ENCODE results near the gene MCM7. TPM values are rescaled to one million over a fixed set of nuclear protein-coding genes. Genes with fewer than 3 reads are reported as not detected.

MCM7 gene
- total and polyA plus RNA-seq, 2 of the 13 experiments (the other 11 are each of a cell fraction or from before 2014, with no cell fraction given), result 84.5 to 214 TPM

DNA sequence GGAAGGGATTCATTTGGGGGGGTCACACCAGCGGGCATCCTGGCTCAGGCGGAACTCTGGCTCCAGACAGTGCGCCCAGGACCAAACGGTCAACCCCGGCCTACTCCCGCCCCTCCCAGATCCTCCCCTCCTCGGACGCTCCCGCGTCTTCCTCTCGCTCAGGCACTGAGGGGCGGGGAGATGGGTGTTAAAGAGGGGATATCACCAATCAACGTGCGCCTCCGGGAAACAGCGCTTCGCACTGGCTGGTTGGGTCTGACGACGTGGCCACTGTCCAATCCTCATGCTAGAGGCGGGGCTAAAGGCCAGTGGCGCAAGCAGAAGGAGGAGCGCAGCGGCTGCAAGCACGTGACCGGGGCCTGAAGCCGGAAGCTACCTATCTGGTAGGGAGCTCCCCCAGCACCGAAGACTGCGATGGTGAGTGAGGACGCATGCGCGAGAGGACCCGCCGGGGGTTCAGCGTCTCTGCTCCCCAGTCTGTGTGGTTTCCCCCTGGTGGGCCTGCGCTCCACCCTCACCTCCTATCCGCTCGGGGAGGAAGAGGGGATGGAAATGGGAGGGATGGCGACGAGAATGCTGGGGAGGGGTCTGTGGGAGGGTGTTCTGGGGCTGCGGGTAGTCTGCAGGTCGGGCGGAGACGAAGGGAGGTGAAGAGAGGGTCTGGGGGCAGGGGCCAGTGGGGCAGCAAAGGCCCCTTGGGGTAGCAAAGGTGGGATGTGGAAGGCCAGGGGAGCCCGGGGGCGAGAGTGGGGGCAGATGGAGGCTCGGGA is 47.5 kb upstream of the MCM7 start, which contains the start of gene LAMTOR4 (continued):
- TF ChIP-seq ZNF484 (CRISPR knock-in tag; IDR thresholded peaks at IDR 0.05; ENCODE audit: borderline replicate concordance, low read depth) (no peak), TGIF2 (CRISPR knock-in tag; IDR thresholded peaks at IDR 0.05) (no peak), PAWR (CRISPR knock-in tag; IDR thresholded peaks at IDR 0.05; ENCODE audit: borderline replicate concordance) (no peak), NCOR1 (IDR thresholded peaks at IDR 0.05; ENCODE audit: borderline replicate concordance, low read length) (no peak), RFX5 (IDR thresholded peaks at IDR 0.05; ENCODE audit: low read depth, low read length) (peak; percentile 53; the same call in 1 of the 2 replicates), ZHX1 (CRISPR knock-in tag; IDR thresholded peaks at IDR 0.05; ENCODE audit: low read depth) (no peak), MZF1 (CRISPR knock-in tag; IDR thresholded peaks at IDR 0.05; ENCODE audit: borderline replicate concordance) (no peak), MAFF (IDR thresholded peaks at IDR 0.05; ENCODE audit: low read depth, low read length) (no peak), ZEB1 (IDR thresholded peaks at IDR 0.05; ENCODE audit: insufficient replicate concordance, low read depth) (no peak), RAD21 (CRISPR knock-in tag; IDR thresholded peaks at IDR 0.05) (no peak), ZC3H13 (CRISPR knock-in tag; IDR thresholded peaks at IDR 0.05) (peak; percentile 75), BHLHE40 (IDR thresholded peaks at IDR 0.05; ENCODE audit: low read length) (peak; percentile 97), NFYB (CRISPR knock-in tag; IDR thresholded peaks at IDR 0.05) (peak; percentile 95), ZNF614 (CRISPR knock-in tag; IDR thresholded peaks at IDR 0.05; ENCODE audit: borderline replicate concordance) (no peak), CBFB (CRISPR knock-in tag; IDR thresholded peaks at IDR 0.05) (no peak), PLRG1 (conservative IDR thresholded peaks at IDR 0.05) (no peak), SRSF1 (optimal IDR thresholded peaks at IDR 0.05; ENCODE audit: low read depth, low read length) (peak; percentile 78), HNRNPH1 (optimal IDR thresholded peaks at IDR 0.05; ENCODE audit: low read depth, low read length) (peak; percentile 88), LCORL (IDR thresholded peaks at IDR 0.05) (no peak), LCORL (CRISPR knock-in tag; IDR thresholded peaks at IDR 0.05) (peak; percentile 46; the same call in 1 of the 2 replicates), CEBPG (CRISPR knock-in tag; IDR thresholded peaks at IDR 0.05) (peak; percentile 76), CSRNP1 (CRISPR knock-in tag; IDR thresholded peaks at IDR 0.05) (0 out of 2 replicates have a peak, but pooled peaks have one; percentile 6), ZNF557 (CRISPR knock-in tag; IDR thresholded peaks at IDR 0.05) (no peak), ZNF224 (CRISPR knock-in tag; IDR thresholded peaks at IDR 0.05) (no peak), ZNF503 (CRISPR knock-in tag; IDR thresholded peaks at IDR 0.05) (no peak), NKX3-1 (CRISPR knock-in tag; IDR thresholded peaks at IDR 0.05) (no peak)

All from HepG2 (cell line).